Lower lobe of right lung (tissue), 2 donors: ENCODE measurements around the gene FAM89B. TPM values are rescaled to one million over a fixed set of nuclear protein-coding genes. Genes with fewer than 3 reads are reported as not detected.
A peak's percentile ranks its signal among the peaks of the same experiment; 100 is the strongest.

Experiments
- ATAC-seq, 2 donors: fragments of 200-7000 bp; cut with Tn5 transposase; one replicate each; pipeline ENCODE4 v1.9.1; 2020 to 2022; ENCODE audit warnings: mild to moderate bottlenecking in 2 of 2, moderate library complexity in 2 of 2
- DNase-seq: peaks from one replicate; pipeline ENCODE4 v3.0.0-alpha.2; 2020
- H3K27ac ChIP-seq: fragments of 200-600 bp; one replicate; pipeline ENCODE4 v1.8.0; 2022
- H3K27me3 ChIP-seq: fragments of 200-600 bp; one replicate; pipeline ENCODE4 v1.8.0; 2022; ENCODE audit warnings: low read depth
- H3K36me3 ChIP-seq: fragments of 200-600 bp; one replicate; pipeline ENCODE4 v1.8.0; 2022; ENCODE audit warnings: mild to moderate bottlenecking
- H3K4me1 ChIP-seq: fragments of 200-600 bp; one replicate; pipeline ENCODE4 v1.8.0; 2022
- H3K4me3 ChIP-seq: fragments of 200-600 bp; one replicate; pipeline ENCODE4 v1.8.0; 2022; ENCODE audit warnings: mild to moderate bottlenecking
- H3K9me3 ChIP-seq: fragments of 200-600 bp; one replicate; pipeline ENCODE4 v1.8.0; 2022
- CTCF ChIP-seq: fragments of 200-600 bp; IDR thresholded peaks from one replicate; pipeline ENCODE4 v1.8.0; 2022; ENCODE audit warnings: antibody characterized with exemption, mild to moderate bottlenecking
- intact Hi-C: fragments of 100-400 bp; cut with DNase I; formaldehyde crosslinking; loops from one replicate; pipeline ENCODE4 v1.11.0; 2022
- total RNA-seq: library from RNA; stranded (reverse); fragmentation: NEBNext Ultra II Directional; extraction: Animal tissue kit (Norgen Biotek cat#: 25700); gene quantifications from one replicate; pipeline ENCODE4 v1.2.1, GENCODE V29; 2021
- donor health status: DM: no; HTN: yes; CAD: no; lungs with severe emphysema.

Gene FAM89B
- total RNA-seq, 1 donor from 2014 or later: 48.6 TPM

- Histone ChIP-seq H3K4me3 (peak overlapping the region; percentile 81), H3K27me3 (no peaks in the 10 kb centered on the region), H3K27ac (peak overlapping the region; percentile 94), H3K36me3 (peaks cover 29% of the 10 kb centered on the region), H3K4me1 (peaks cover 51% of the 10 kb centered on the region), H3K9me3 (no peaks in the 10 kb centered on the region)
- peak; percentile 34 to 50 for ATAC-seq
- peak; percentile 85 for DNase-seq
- no peak for TF ChIP-seq CTCF
- intact Hi-C loops: no loop called here
Measured at GRCh38 chr11:65576867-65577755, 4.8 kb downstream of the FAM89B start.

GRCh38 chr11:65577756-65578109, 5.4 kb downstream of the FAM89B start:
- H3K27me3 ChIP-seq: no peaks in the 10 kb centered on the region
- ATAC-seq (no peak), DNase-seq (no peak)
- H3K4me1 ChIP-seq: peaks cover 49% of the 10 kb centered on the region
- H3K36me3 ChIP-seq: peaks cover 35% of the 10 kb centered on the region
- peak overlapping the region; percentile 81 for H3K4me3 ChIP-seq
- H3K27ac ChIP-seq: peak overlapping the region; percentile 94
- TF ChIP-seq CTCF: no peak
- H3K9me3 ChIP-seq: no peaks in the 10 kb centered on the region
- intact Hi-C loops: no loop called here

- H3K4me1 ChIP-seq: peaks cover 48% of the 10 kb centered on the region
- peak overlapping the region; percentile 94 for H3K27ac ChIP-seq
- peaks cover 39% of the 10 kb centered on the region for H3K36me3 ChIP-seq
- ATAC-seq (no peak), DNase-seq (no peak)
- H3K9me3 ChIP-seq: no peaks in the 10 kb centered on the region
- peak overlapping the region; percentile 81 for H3K4me3 ChIP-seq
- intact Hi-C loops: no loop called here
- TF ChIP-seq CTCF: no peak
- no peaks in the 10 kb centered on the region for H3K27me3 ChIP-seq
Measured at GRCh38 chr11:65578134-65578533, 5.8 kb downstream of the FAM89B start.

- no peaks in the 10 kb centered on the region for H3K27me3 ChIP-seq
- H3K4me3 ChIP-seq: no peak overlapping the region
- intact Hi-C loops: no loop called here
- H3K36me3 ChIP-seq: peaks cover 44% of the 10 kb centered on the region
- no peaks in the 10 kb centered on the region for H3K9me3 ChIP-seq
- peaks cover 42% of the 10 kb centered on the region for H3K4me1 ChIP-seq
- no peak overlapping the region for H3K27ac ChIP-seq
- DNase-seq (no peak), ATAC-seq (no peak)
- no peak for TF ChIP-seq CTCF
Measured at GRCh38 chr11:65578667-65579066, 6.3 kb downstream of the FAM89B start.

GRCh38 chr11:65579291-65579690, 7.0 kb downstream of the FAM89B start:
- ATAC-seq: no peak
- intact Hi-C loops: no loop called here
- Histone ChIP-seq H3K27me3 (no peaks in the 10 kb centered on the region), H3K36me3 (peaks cover 50% of the 10 kb centered on the region), H3K4me3 (no peak overlapping the region), H3K9me3 (no peaks in the 10 kb centered on the region), H3K4me1 (peaks cover 39% of the 10 kb centered on the region), H3K27ac (no peak overlapping the region)
- TF ChIP-seq CTCF: no peak
- DNase-seq: no peak
